ENCODE data around the gene SLC25A13. TPM values are rescaled to one million over a fixed set of nuclear protein-coding genes. Genes with fewer than 3 reads are reported as not detected.

The SLC25A13 gene
- total and polyA plus RNA-seq, 2 of the 4 experiments (the other 2 are of a cell fraction) = 7.4 to 11.7 TPM

DNA sequence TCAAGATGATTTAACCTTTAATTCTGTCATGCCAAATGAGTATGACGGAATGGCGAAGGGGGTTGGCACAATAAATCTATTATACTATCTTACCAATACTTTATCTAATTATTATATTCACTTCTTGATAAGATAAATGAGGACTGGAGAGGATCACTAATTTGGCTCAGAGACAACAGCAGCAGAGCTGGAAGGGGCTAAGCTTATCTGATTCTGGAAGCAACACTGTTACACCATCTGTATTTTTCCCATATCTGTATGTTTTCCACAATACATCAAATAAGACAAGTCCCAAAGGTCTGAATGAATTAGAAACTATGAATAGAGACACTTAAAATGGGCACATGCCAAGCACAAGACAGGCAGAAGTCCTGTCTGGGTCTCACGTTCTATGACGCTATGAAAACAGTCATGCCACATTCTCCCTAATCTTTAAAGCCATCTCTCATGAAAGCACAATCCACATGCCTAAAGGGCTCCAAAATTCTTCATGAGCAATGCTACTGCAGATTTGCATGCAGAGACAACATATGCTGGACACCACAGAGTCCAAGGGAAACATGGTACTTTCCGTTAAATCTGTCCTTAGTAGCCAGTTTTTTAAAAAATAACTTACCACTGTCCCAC, 88.3 kb downstream of the SLC25A13 start:
- Histone ChIP-seq H2BK20ac (ENCODE audit: low read depth, low read length) (no peak overlapping the region), H4K20me1 (ENCODE audit: insufficient read depth, low read length) (0 out of 2 replicates have a peak, but pooled peaks cover 6% of the 10 kb centered on the region), H2BK5ac (ENCODE audit: low read depth, low read length, poor library complexity, severe bottlenecking) (no peak overlapping the region), H3K9me1 (ENCODE audit: insufficient read depth, low read length) (peaks cover 3% of the 10 kb centered on the region; the same call in 1 of the 2 replicates), H3K4ac (ENCODE audit: low read depth, low read length) (no peak overlapping the region), H3K23ac (ENCODE audit: low read depth, low read length) (no peak overlapping the region), H2AK5ac (ENCODE audit: low read depth, low read length) (no peak overlapping the region), H3K27ac (ENCODE audit: insufficient read depth, low read length) (no peak overlapping the region), H3K56ac (ENCODE audit: extremely low read depth, insufficient read depth, low read length) (no peak overlapping the region), H4K8ac (ENCODE audit: low read depth in 2 of 2, low read length in 2 of 2) (no peak overlapping the region), H3K4me3 (ENCODE audit: insufficient read depth, low read depth, low read length) (no peak overlapping the region), H2BK15ac (ENCODE audit: low read depth, low read length) (no peak overlapping the region), H3K36me3 (ENCODE audit: control insufficient read depth, insufficient read depth, low read length) (peaks cover 6% of the 10 kb centered on the region; the same call in 1 of the 2 replicates), H2AK9ac (replicated peaks; ENCODE audit: low read depth, low read length, poor library complexity) (no peak overlapping the region), H2AFZ (replicated peaks; ENCODE audit: low read length, poor library complexity) (no peak overlapping the region), H3K4me1 (ENCODE audit: control insufficient read depth, insufficient read depth, low read length) (peaks cover 3% of the 10 kb centered on the region), H3K79me1 (ENCODE audit: low read depth in 1 of 2, low read length in 2 of 2) (peaks cover 0 to 20% of the 10 kb centered on the region in 2 experiments; a peak in 2 of 4 replicates), H3K9me3 (ENCODE audit: control insufficient read depth, insufficient read depth, low read length) (no peaks in the 10 kb centered on the region), H3K4me2 (ENCODE audit: low read depth, low read length) (no peak overlapping the region), H3K18ac (ENCODE audit: low read depth, low read length) (no peak overlapping the region), H2BK120ac (ENCODE audit: low read depth, low read length) (no peak overlapping the region), H4K91ac (ENCODE audit: insufficient read depth, low read depth, low read length) (no peak overlapping the region), H3K27me3 (ENCODE audit: control insufficient read depth, insufficient read depth, low read length) (no peaks in the 10 kb centered on the region), H3K9ac (ENCODE audit: low read depth, low read length) (no peak overlapping the region), H4K5ac (ENCODE audit: low read depth, low read length) (no peak overlapping the region), H3K14ac (replicated peaks; ENCODE audit: low read depth, low read length) (no peak overlapping the region)
- intact Hi-C loops (cut with micrococcal nuclease) = no loop called here
- POLR2A ChIA-PET (ENCODE audit: unreplicated experiment) = no interaction called here
- in situ Hi-C loops (cut with MboI; ENCODE audit: low sequenced_read_pairs) = no loop called here
- DNase-seq (no peak), ATAC-seq (ENCODE audit: low read depth) (no peak)
- WGBS, 2 experiments (ENCODE audit: extremely low coverage in 2 of 2, insufficient read length in 1 of 2) = 100% methylated on average over 1 of the region's 5 CpGs; no CpG with 5 or more reads in 1 of the 2 experiments
- no TSS peak for BruUV-seq (replicated peaks)
- CTCF ChIA-PET = interaction anchor here (0.7 kb wide), 1 partner anchor 11 kb away, joined by 3 read pairs; no protein-coding TSS in a partner anchor
- TF ChIP-seq POLR2A (IDR thresholded peaks at IDR 0.05; ENCODE audit: low read depth, low read length) = no peak
- TF ChIP-seq MAFK (IDR thresholded peaks at IDR 0.05; ENCODE audit: low read depth, low read length) = no peak
- no peak for TF ChIP-seq BHLHE40 (IDR thresholded peaks at IDR 0.05; ENCODE audit: low read depth, low read length)
- TF ChIP-seq NFE2L2 (IDR thresholded peaks at IDR 0.05; ENCODE audit: low read depth, low read length) = no peak
- dilution Hi-C loops (cut with HindIII; ENCODE audit: low sequenced_read_pairs, unreplicated experiment) = no loop called here

Data from IMR-90 (cell line).